ENCODE measurements around the gene GPR153.

Gene GPR153

DNA sequence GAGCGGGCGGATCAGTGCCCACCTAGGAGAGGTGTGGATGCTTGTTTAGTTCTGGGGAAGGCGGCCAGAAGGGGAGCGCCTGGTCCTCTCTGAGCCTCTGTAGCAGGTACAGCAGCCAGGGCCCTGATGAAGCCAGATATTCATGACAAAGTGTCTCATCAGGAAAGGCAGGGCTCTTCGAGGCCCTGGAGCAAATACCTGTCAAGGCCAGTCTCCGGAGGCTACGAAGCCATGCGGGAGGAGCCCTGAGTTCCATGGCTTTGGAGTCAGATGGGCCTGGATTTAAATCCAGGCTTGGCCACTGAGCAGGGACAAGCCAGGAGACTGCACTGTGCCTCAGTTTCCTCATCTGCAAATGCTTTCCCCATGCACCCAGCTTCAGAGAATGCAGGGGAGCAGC is 25.4 kb upstream of the GPR153 start:
- DNase-seq: no peak

GRCh38 chr1:6285336-6285735 is 24.4 kb upstream of the GPR153 start:
- DNase-seq: no peak

DNA sequence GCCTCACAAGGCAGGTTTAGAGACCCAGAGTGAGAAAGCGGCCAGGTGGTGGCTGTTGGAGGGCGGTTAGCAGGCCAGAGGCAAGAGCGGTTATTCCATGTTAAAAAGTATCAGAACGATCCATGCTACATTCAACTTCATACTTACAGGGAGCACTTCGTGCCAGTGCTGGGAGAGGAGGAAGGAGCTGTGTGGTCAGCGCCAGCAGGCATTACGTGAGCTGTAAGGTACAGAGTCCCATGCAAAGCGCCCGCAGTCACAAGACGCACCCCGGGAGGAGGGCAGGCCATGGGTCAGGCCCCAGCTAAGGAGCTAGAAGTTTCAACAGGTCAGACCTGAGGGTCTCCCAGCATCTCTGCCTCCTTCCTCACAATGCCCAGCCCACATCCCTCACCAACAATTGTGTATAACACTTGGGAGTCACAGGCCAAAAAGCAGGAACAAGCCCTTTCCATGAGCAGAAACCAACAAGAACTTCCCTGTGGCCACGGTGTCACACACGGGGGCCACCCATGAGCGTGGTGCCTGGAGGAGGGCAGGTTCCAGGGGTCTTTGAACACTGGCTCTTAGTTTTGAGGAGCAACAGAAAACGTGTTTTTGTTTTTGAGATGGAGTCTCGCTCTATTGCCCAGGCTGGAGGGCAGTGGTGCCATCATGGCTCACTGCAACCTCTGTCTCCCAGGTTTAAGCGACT is 21.8 kb upstream of the GPR153 start:
- no peak for DNase-seq

DNA sequence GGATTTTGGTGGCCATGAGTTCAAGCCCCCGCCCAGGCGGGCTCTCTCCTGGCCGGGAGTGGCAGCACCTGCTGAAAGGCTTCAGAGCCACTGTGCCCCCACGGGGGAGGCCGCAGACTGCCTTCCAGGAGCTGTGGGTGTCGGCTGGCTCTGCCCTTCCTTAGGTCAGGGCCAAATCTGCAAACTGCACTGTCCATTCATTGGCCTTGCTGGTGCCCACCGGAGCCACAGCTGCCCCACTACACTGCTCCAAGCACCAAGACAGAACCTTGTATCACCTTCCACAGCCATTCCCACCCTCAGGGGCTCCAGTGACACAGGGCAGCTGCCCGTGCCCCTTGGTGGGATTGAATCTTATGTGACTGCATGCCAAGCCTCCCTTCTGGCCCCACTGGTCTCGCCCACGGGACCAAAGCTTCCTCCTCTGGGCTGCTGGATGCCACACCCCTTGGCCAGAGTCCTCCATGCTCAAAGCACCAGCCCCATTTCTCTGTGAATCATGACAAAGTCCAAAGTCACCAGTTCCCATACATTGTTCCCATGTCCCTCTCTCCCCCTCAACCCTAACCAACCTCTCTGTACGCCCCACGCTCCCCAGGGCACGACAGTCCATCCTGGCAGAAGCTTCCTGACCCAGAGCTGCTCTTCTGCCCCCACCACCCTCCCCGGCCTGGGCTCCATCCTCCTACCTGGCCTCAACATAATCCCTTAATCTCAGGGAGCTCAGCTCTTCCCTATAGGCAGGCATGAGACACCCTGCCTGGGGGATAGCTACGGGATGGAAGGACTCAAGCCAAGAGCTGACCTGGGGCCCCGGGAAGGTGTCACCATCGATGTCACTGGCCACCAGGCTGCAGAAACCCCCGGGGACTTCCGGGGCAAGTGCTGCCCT is 20.9 kb upstream of the GPR153 start:
- no peak for DNase-seq

DNA sequence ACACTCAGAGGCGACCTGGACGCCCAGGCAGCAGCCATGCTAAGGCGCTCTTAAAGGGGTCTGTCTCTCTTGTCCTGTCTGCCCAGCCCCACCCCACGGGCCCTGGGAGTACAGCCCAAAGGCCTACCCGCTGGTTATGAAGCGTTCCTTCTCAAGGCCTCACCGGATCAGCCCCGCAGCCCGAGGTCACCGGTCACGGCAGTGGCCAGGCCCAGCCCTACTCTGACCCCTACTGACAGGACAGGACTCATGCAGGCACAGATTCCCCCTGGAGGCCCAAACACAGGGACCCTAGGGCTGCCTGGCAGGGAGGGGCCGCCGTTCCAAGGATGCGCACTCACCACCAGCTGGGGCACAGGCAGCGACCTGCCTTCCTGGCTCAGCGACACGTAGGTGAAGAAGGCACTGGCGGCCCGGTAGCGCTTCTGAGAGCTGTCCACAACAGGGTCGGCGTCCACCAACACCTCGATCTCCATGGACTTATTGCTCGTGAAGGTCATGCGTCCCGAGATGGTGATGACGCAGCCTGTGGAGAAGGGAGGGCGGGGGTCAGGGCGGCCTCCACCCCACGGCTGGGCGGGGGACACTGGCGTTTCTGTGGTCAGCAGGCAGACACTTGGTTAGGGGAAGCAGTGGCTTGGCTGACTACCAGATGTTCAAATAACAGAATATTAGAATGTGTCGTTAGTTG is 20.0 kb upstream of the GPR153 start:
- DNase-seq: no peak

DNA sequence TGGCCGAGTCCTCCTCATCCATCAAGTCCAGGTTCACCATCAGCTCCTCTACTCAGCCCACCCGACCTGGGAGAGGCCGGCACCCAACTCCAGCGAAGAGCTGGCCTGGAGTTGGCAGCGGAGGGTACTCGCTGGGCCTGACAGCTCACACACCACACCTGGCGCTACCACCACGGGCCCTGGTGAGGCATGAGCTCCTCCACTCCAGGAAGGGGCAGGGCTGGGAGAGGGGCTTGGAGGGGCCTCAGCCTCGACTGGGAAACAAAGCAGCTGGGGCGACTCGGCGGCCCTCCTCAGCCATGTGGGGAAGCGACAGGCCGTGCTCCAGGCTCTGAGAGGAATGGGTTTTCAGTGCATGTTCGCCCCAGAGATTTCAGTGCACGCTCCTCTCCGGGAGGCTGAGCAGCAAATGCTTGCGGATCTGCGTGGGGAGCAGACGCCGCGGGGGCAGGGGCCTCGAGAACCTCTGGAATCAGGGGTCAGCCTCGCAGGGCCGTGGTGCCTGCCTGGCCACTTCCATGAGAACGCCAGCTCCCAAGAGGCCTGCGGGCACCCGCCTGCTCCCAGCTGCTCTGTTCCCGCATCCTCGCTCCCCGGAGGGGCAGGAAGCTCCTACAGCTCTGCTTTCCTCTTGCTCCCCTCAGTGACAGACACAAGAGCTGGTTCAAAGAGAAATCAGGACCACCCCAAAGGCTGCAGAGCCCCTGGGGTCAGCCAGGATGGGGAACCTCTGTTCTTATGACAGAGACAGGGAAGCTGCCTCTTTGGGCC is 18.9 kb upstream of the GPR153 start:
- no peak for DNase-seq

GRCh38 chr1:6279066-6279465 is 18.2 kb upstream of the GPR153 start:
- no peak for DNase-seq

- DNase-seq: no peak
Observed at GRCh38 chr1:6278263-6278662, 17.4 kb upstream of the GPR153 start.

GRCh38 chr1:6276811-6277555 is 16.1 kb upstream of the GPR153 start:
- DNase-seq: no peak

DNA sequence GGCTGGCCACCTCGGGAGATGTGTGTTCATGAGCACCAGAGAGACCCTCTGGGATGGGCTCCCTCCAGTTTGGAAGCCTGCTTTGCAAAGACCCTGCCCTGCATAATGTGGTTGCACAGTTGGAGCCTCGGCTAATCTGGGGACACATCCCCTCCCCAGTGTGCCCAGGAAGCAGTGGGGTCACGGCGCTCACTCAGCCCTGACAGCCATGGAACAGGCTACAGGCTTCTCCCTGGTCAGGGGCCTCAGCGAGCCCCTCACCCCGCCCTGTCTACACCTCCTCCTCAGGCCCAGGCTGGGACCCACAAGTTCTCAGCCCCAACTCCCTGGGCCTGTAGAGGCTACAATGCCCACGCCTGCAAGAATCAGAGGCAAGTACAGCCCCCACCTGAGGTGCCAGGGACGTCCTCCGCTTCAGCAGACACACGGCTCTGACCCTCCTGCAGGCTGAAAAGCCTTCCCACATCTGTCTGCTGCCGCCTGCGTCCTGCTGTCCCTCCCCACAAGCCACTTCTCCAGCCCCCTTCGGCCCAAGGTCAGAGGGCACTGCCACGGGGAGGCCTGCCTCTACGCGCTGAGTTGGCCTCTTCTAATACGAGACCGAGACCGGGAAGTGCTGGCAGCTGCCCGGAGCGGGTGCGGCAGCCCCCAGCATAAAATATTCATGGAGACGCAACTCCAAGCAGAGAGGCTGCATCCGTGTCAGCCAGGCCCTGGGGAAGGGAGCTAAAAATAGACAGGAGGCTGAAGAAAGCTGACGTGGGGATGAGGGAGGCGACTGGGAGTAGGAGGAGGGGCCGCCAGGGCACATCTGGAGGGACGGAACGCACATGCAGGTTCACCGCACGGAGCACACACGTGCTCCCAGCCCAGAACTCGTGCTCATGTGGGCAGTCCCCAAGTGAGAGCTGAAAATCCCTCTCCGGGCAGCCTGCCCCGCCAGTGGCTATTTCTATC is 15.2 kb upstream of the GPR153 start:
- DNase-seq: no peak

DNA sequence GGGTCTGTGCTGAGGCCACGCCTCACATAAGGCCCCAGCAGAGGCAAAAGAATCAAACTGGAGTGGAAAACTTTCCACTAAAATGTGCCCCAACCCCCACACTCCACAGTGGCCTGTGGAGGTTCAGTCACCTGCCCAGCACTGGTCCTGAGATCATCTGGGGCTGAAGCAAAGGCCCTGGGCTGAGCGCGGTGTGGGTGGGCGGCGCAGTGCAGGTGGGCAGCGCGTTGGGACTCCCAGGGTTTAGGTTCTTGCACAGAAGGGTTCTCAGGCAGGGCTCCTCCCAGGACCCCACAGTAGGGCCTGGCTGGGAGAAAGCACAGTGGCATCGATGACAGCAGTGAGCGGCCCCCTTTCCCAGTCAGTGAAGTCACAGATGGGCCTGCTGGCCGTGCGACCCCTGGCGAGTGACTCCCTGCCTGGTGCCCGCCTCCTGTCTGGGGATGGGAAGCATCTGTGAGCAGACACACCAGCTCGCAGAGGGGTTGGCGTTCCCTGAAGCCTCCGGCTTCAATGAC is 13.8 kb upstream of the GPR153 start:
- DNase-seq: no peak

GRCh38 chr1:6274102-6274501 is 13.2 kb upstream of the GPR153 start:
- DNase-seq: no peak

- no peak for DNase-seq
Observed at GRCh38 chr1:6273380-6273891, 12.5 kb upstream of the GPR153 start.

- no peak for DNase-seq
Observed at GRCh38 chr1:6272868-6273267, 12.0 kb upstream of the GPR153 start.

GRCh38 chr1:6272452-6272851 is 11.6 kb upstream of the GPR153 start:
- DNase-seq: no peak

DNA sequence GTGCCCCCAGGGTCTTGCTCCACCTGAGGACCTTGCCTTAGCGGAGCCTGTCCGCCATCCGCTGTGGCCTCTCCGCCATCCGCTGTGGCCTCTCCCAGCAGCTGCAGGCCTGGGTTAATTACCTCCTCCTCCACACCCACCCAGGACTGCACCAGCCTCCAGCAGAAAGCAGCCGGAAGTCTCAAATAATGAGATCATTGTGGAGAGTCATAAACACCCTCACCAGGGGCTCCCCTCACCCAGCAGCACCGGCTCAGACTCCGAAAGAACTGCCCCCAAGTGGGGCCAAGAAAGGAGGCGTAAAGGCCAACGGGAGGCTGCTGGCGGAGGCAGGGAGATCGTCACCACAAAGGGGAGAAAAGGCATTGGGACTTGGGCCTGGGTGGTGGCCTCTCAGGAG is 10.7 kb upstream of the GPR153 start:
- no peak for DNase-seq

DNA sequence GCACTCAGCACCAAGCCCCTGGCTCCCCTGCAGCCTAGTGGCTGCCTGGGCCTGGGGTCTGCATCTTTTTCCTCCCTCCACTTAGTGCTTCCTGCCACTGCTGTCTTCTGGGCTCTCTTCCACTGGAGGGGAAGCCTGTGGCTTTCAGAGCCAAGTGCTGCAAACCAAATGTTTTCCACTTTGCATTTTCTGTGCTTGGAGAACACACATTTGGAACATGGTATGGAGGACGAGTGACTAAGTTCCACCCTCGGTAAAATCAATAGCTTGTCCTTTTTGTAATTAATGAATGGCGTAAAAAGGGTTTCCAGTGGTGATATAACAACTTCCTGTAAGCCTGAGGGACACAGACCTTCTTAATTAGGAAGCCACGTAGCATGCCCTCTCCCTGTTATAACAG is 10.1 kb upstream of the GPR153 start:
- DNase-seq: no peak

DNA sequence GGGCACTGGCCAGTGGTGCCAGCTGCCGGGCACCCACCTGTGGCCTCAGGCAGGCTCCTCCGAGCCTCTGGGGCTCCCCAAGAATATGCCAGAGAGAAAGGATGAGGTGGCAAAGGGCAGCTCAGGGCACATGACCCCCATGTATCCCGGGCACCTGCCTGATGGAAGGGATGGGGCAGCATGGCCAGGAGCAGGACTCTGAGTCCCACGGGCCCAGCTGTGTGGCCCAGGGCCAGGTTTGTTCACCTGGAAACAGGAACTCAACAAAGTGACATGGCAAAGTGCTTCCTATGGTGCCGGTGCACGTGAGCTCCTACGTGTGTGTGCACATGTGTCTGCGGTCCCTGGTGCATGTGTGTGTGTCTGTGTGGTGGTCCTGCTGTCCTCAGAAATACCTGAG is 9.5 kb upstream of the GPR153 start:
- DNase-seq: no peak

GRCh38 chr1:6269720-6270400 is 9.0 kb upstream of the GPR153 start:
- DNase-seq: no peak

GRCh38 chr1:6269296-6269695 is 8.4 kb upstream of the GPR153 start:
- no peak for DNase-seq

Data from T-helper 9 cell (primary cell).